IMR-90 (cell line): ENCODE results near the gene FUBP3. TPM values are rescaled to one million over a fixed set of nuclear protein-coding genes. Genes with fewer than 3 reads are reported as not detected.

Experiments
- ATAC-seq: fragments of 200-7000 bp; cut with Tn5 transposase; 2 replicates; pipeline ENCODE4 v1.9.1; 2020; ENCODE audit warnings: low read depth, mild to moderate bottlenecking, moderate library complexity
- BruUV-seq: library from RNA; stranded (reverse); fragments of 400-500 nt; replicated peaks from 2 replicates; lab custom pipeline; 2021; lab: Mats Ljungman, UMichigan
- CTCF ChIA-PET: fragments of 300-600 bp; formaldehyde crosslinking; extraction: SDS; loops from one replicate; lab custom pipeline; 2021; ENCODE audit warnings: antibody characterized with exemption; lab: Yijun Ruan, JAX
- POLR2A ChIA-PET: fragments of 300-600 bp; sonication (Branson Sonifier 250); formaldehyde crosslinking; loops from one replicate; lab custom pipeline; 2022; ENCODE audit warnings: antibody characterized with exemption; ENCODE audit not compliant: unreplicated experiment; lab: Charles Lee
- DNase-seq: peaks from one replicate; pipeline ENCODE4 v3.0.0; 2013
- H2AFZ ChIP-seq: replicated peaks from 2 replicates; pipeline ENCODE3; 2013; ENCODE audit warnings: low read length, mild to moderate bottlenecking; ENCODE audit not compliant: poor library complexity
- H2AK5ac ChIP-seq: 2 replicates; pipeline ENCODE4 v1.6.1; 2013; ENCODE audit warnings: low read depth, low read length, inconsistent platforms
- H2AK9ac ChIP-seq: replicated peaks from 2 replicates; pipeline ENCODE3; 2013; ENCODE audit warnings: mild to moderate bottlenecking, low read depth, low read length, moderate library complexity; ENCODE audit not compliant: poor library complexity
- H2BK120ac ChIP-seq: 2 replicates; pipeline ENCODE4 v1.6.1; 2013; ENCODE audit warnings: low read depth, low read length, inconsistent platforms
- H2BK15ac ChIP-seq: 3 replicates; pipeline ENCODE4 v1.6.1; 2013; ENCODE audit warnings: low read depth, low read length, inconsistent platforms
- H2BK20ac ChIP-seq: 2 replicates; pipeline ENCODE4 v1.6.1; 2013; ENCODE audit warnings: low read depth, mild to moderate bottlenecking, inconsistent platforms, low read length, moderate library complexity
- H2BK5ac ChIP-seq: 2 replicates; pipeline ENCODE4 v1.6.1; 2013; ENCODE audit warnings: mild to moderate bottlenecking, low read depth, low read length, inconsistent platforms; ENCODE audit not compliant: poor library complexity, severe bottlenecking
- H3K14ac ChIP-seq: replicated peaks from 2 replicates; pipeline ENCODE4 v1.6.1; 2013; ENCODE audit warnings: low read depth, low read length, inconsistent platforms
- H3K18ac ChIP-seq: 2 replicates; pipeline ENCODE4 v1.6.1; 2013; ENCODE audit warnings: low read depth, low read length, control low read depth
- H3K23ac ChIP-seq: 2 replicates; pipeline ENCODE4 v1.6.1; 2013; ENCODE audit warnings: low read depth, low read length, inconsistent platforms
- H3K27ac ChIP-seq: 2 replicates; pipeline ENCODE4 v1.5.1; 2013; ENCODE audit warnings: mild to moderate bottlenecking, control low read depth, low read length; ENCODE audit not compliant: insufficient read depth
- H3K27me3 ChIP-seq: 2 replicates; pipeline ENCODE4 v1.6.1; 2013; ENCODE audit warnings: low read length; ENCODE audit not compliant: control insufficient read depth, insufficient read depth
- H3K36me3 ChIP-seq: 2 replicates; pipeline ENCODE4 v1.6.1; 2013; ENCODE audit warnings: low read length, mixed read lengths; ENCODE audit not compliant: control insufficient read depth, insufficient read depth
- H3K4ac ChIP-seq: 2 replicates; pipeline ENCODE4 v1.6.1; 2013; ENCODE audit warnings: low read depth, low read length, inconsistent platforms
- H3K4me1 ChIP-seq: 2 replicates; pipeline ENCODE4 v1.6.1; 2013; ENCODE audit warnings: low read length, mixed read lengths; ENCODE audit not compliant: control insufficient read depth, insufficient read depth
- H3K4me2 ChIP-seq: 2 replicates; pipeline ENCODE4 v1.6.1; 2013; ENCODE audit warnings: low read depth, mild to moderate bottlenecking, control low read depth, low read length, moderate library complexity
- H3K4me3 ChIP-seq: 2 replicates; pipeline ENCODE4 v1.5.1; 2013; ENCODE audit warnings: low read depth, mild to moderate bottlenecking, control low read depth, low read length, moderate library complexity; ENCODE audit not compliant: insufficient read depth
- H3K56ac ChIP-seq: 2 replicates; pipeline ENCODE4 v1.6.1; 2013; ENCODE audit warnings: low read length, inconsistent platforms; ENCODE audit not compliant: insufficient read depth; ENCODE audit errors: extremely low read depth
- H3K79me1 ChIP-seq, 2 experiments: 2 replicates each; pipeline ENCODE4 v1.6.1; 2013; ENCODE audit warnings: low read length in 2 of 2, inconsistent platforms in 1 of 2, low read depth in 1 of 2
- H3K9ac ChIP-seq: 2 replicates; pipeline ENCODE4 v1.6.1; 2013; ENCODE audit warnings: low read depth, low read length, control low read depth
- H3K9me1 ChIP-seq: 2 replicates; pipeline ENCODE4 v1.6.1; 2013; ENCODE audit warnings: low read length, inconsistent platforms; ENCODE audit not compliant: insufficient read depth
- H3K9me3 ChIP-seq: 2 replicates; pipeline ENCODE4 v1.6.1; 2013; ENCODE audit warnings: low read length; ENCODE audit not compliant: control insufficient read depth, insufficient read depth
- H4K20me1 ChIP-seq: 2 replicates; pipeline ENCODE4 v1.6.1; 2013; ENCODE audit warnings: low read length, inconsistent platforms; ENCODE audit not compliant: insufficient read depth
- H4K5ac ChIP-seq: 2 replicates; pipeline ENCODE4 v1.6.1; 2013; ENCODE audit warnings: mild to moderate bottlenecking, low read depth, low read length, control low read depth
- H4K8ac ChIP-seq, 2 experiments: 2 replicates each; pipeline ENCODE4 v1.6.1; 2013; ENCODE audit warnings: low read depth in 2 of 2, low read length in 2 of 2, control low read depth in 1 of 2, inconsistent platforms in 1 of 2
- H4K91ac ChIP-seq: 2 replicates; pipeline ENCODE4 v1.6.1; 2013; ENCODE audit warnings: low read depth, low read length, inconsistent platforms; ENCODE audit not compliant: insufficient read depth
- CHD1 ChIP-seq: IDR thresholded peaks from 2 replicates; pipeline ENCODE4 v1.6.1; 2012; ENCODE audit warnings: low read depth, low read length, improper control_type of control experiment
- FOS ChIP-seq: fragments of 150-350 bp; IDR thresholded peaks from 2 replicates; pipeline ENCODE4 v1.6.1; 2016; ENCODE audit warnings: low read depth, low read length
- MAFK ChIP-seq: IDR thresholded peaks from 2 replicates; pipeline ENCODE4 v1.6.1; 2012; ENCODE audit warnings: low read depth, low read length, improper control_type of control experiment
- MXI1 ChIP-seq: IDR thresholded peaks from 2 replicates; pipeline ENCODE4 v1.6.1; 2012; ENCODE audit warnings: low read depth, mild to moderate bottlenecking, low read length, moderate library complexity, borderline replicate concordance
- POLR2A ChIP-seq: IDR thresholded peaks from 2 replicates; pipeline ENCODE4 v1.6.1; 2012; ENCODE audit warnings: mild to moderate bottlenecking, low read depth, low read length
- RAD21 ChIP-seq: IDR thresholded peaks from 2 replicates; pipeline ENCODE4 v1.6.1; 2012; ENCODE audit warnings: low read length, improper control_type of control experiment
- RCOR1 ChIP-seq: IDR thresholded peaks from 2 replicates; pipeline ENCODE4 v1.6.1; 2012; ENCODE audit warnings: mild to moderate bottlenecking, low read length, improper control_type of control experiment; ENCODE audit not compliant: insufficient replicate concordance
- RFX5 ChIP-seq: IDR thresholded peaks from 2 replicates; pipeline ENCODE4 v1.8.0; 2012; ENCODE audit warnings: low read depth, mild to moderate bottlenecking, low read length, moderate library complexity
- SMC3 ChIP-seq: fragments of 150-350 bp; IDR thresholded peaks from 2 replicates; pipeline ENCODE4 v1.6.1; 2016; ENCODE audit warnings: low read depth, mild to moderate bottlenecking, antibody characterized with exemption, low read length, moderate library complexity
- WGBS, 2 experiments: methylation state at CpG; one replicate each; pipeline versions ENCODE4 v1.1.5 to v1.1.7; 2013; ENCODE audit warnings: missing lambda C conversion rate in 2 of 2; ENCODE audit not compliant: insufficient read length in 1 of 2; ENCODE audit errors: extremely low coverage in 2 of 2; 5-methylcytosine and 5-hydroxymethylcytosine counted together
- dilution Hi-C: fragments of 300-500 bp; cut with HindIII; formaldehyde crosslinking; loops from one replicate; pipeline ENCODE4 v1.14.3; 2018; ENCODE audit warnings: low sequenced_read_pairs; ENCODE audit not compliant: unreplicated experiment
- in situ Hi-C: fragments of 300-500 bp; cut with MboI; formaldehyde crosslinking; loops from 3 replicates; pipeline ENCODE4 v1.14.3; 2019; ENCODE audit warnings: low sequenced_read_pairs, inconsistent platforms, mixed read lengths
- intact Hi-C: fragments of 100-400 bp; cut with micrococcal nuclease; formaldehyde crosslinking; loops from 2 replicates; pipeline ENCODE4 v1.10.0; 2022
- polyA plus RNA-seq, 3 experiments: library from polyadenylated mRNA; depleted of rRNA; stranded (reverse); fragments of >200 nt; gene quantifications; 2 replicates each; pipeline ENCODE4 v1.2.3, GENCODE V29; 2012; ENCODE audit warnings: low replicate concordance in 1 of 3
- total RNA-seq: library from RNA; depleted of rRNA; stranded (reverse); fragments of >200 nt; gene quantifications from 2 replicates; pipeline ENCODE4 v1.2.3, GENCODE V29; 2012

FUBP3 gene
- total and polyA plus RNA-seq, 2 of the 4 experiments (the other 2 are of a cell fraction): 32.3 to 50.1 TPM

DNA sequence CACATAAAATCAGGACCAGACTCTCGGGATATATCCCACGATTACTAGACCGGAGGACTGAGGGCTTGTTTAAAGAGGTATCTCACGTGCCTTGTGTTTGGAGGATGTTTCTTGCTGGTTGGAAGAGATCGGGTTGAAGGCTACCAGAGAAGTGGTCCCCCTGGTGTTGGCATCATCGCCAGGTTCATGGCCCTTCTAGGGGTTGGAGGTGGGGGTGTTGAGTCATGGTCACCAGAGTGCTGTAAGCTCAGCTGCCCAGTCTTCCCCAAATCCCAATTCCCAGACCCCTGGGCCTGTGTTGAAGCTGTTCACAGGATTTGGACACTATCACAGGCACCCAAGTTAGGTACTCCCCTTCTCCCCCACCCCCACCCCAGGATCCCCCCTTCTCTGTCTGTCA lies 55.9 kb downstream of the FUBP3 start:
- no peak overlapping the region for H3K9ac ChIP-seq
- no peaks in the 10 kb centered on the region for H3K4me1 ChIP-seq
- no peak overlapping the region for H3K56ac ChIP-seq
- in situ Hi-C loops (no loop called here), intact Hi-C loops (no loop called here), dilution Hi-C loops (no loop called here)
- no peak for TF ChIP-seq MAFK
- no peak for TF ChIP-seq POLR2A
- no peak for TF ChIP-seq CHD1
- TF ChIP-seq RCOR1: no peak
- TF ChIP-seq MXI1: no peak
- TF ChIP-seq SMC3: no peak
- TF ChIP-seq RFX5: no peak
- no peak for TF ChIP-seq FOS
- no peak for TF ChIP-seq RAD21
- POLR2A ChIA-PET: no interaction called here
- no peak overlapping the region for H3K4me3 ChIP-seq
- H3K79me1 ChIP-seq: no peaks in the 10 kb centered on the region
- H2BK15ac ChIP-seq: no peak overlapping the region
- no peak overlapping the region for H3K4me2 ChIP-seq
- no peak overlapping the region for H3K18ac ChIP-seq
- CTCF ChIA-PET: no interaction called here
- ATAC-seq (no peak), DNase-seq (no peak)
- no peak overlapping the region for H2BK120ac ChIP-seq
- H3K4ac ChIP-seq: no peak overlapping the region
- no peak overlapping the region for H3K14ac ChIP-seq
- H2AK9ac ChIP-seq: no peak overlapping the region
- H2AFZ ChIP-seq: no peak overlapping the region
- H3K23ac ChIP-seq: no peak overlapping the region
- 100% methylated on average over 1 of the region's 6 CpGs; no CpG with 5 or more reads in 1 of the 2 experiments for WGBS, 2 experiments
- no peak overlapping the region for H2BK5ac ChIP-seq
- H3K36me3 ChIP-seq: peaks cover 72% of the 10 kb centered on the region
- H4K20me1 ChIP-seq: no peaks in the 10 kb centered on the region; the same call in 1 of the 2 replicates
- no peak overlapping the region for H4K5ac ChIP-seq
- no peaks in the 10 kb centered on the region for H3K9me3 ChIP-seq
- no TSS peak for BruUV-seq
- no peaks in the 10 kb centered on the region for H3K27me3 ChIP-seq
- no peak overlapping the region for H2AK5ac ChIP-seq
- no peak overlapping the region for H4K8ac ChIP-seq
- no peak overlapping the region for H3K27ac ChIP-seq
- H4K91ac ChIP-seq: no peak overlapping the region
- peaks cover 4% of the 10 kb centered on the region; the same call in 1 of the 2 replicates for H3K9me1 ChIP-seq
- H2BK20ac ChIP-seq: no peak overlapping the region
